SU-DHL-6 (cell line): ENCODE measurements around the gene RNF126.

ENCODE experiments used
- H2AFZ ChIP-seq: fragments of 200-600 bp; sonication (generic); 2 replicates; pipeline ENCODE4 v1.6.1; 2014; ENCODE audit warnings: low read depth, mild to moderate bottlenecking, moderate library complexity, mixed read lengths, antibody characterized with exemption, low read length; ENCODE audit not compliant: severe bottlenecking
- H3F3A ChIP-seq: fragments of 200-600 bp; shearing (Covaris generic); 2 replicates; pipeline ENCODE4 v1.6.0; 2016; ENCODE audit warnings: antibody characterized with exemption, mild to moderate bottlenecking; ENCODE audit not compliant: insufficient read depth
- H3K27ac ChIP-seq: fragments of 200-600 bp; sonication (generic); 2 replicates; pipeline ENCODE4 v1.5.1; 2016; ENCODE audit warnings: low read depth, mild to moderate bottlenecking, low read length, moderate library complexity, mixed read lengths
- H3K27me3 ChIP-seq: fragments of 200-600 bp; sonication (generic), shearing (Covaris generic); 2 replicates; pipeline ENCODE4 v1.6.0; 2014; ENCODE audit warnings: mild to moderate bottlenecking, low read length
- H3K36me3 ChIP-seq: fragments of 200-600 bp; sonication (generic); 2 replicates; pipeline ENCODE4 v1.6.1; 2014; ENCODE audit warnings: mild to moderate bottlenecking, low read length, mixed read lengths
- H3K4me2 ChIP-seq: fragments of 300-600, 200-600 bp; shearing (Covaris generic), sonication (generic); 2 replicates; pipeline ENCODE4 v1.6.0; 2014; ENCODE audit warnings: low read length, low read depth, mild to moderate bottlenecking; ENCODE audit not compliant: poor library complexity, severe bottlenecking
- H3K4me3 ChIP-seq: fragments of 200-600 bp; sonication (generic); 2 replicates; pipeline ENCODE4 v1.5.1; 2014; ENCODE audit warnings: antibody characterized with exemption, low read length, mild to moderate bottlenecking, mixed read lengths; ENCODE audit not compliant: insufficient read depth, poor library complexity, severe bottlenecking
- H3K79me2 ChIP-seq: fragments of 200-600 bp; sonication (generic); 2 replicates; pipeline ENCODE4 v1.6.1; 2014; ENCODE audit warnings: mild to moderate bottlenecking, low read length, moderate library complexity; ENCODE audit not compliant: insufficient read depth
- H3K9ac ChIP-seq: fragments of 200-600 bp; sonication (generic); 2 replicates; pipeline ENCODE4 v1.7.0; 2014; ENCODE audit warnings: mild to moderate bottlenecking, low read length
- H3K9me2 ChIP-seq: fragments of 200-600 bp; sonication (generic); replicated peaks from 2 replicates; pipeline ENCODE4 v1.6.1; 2014; ENCODE audit warnings: low read length; ENCODE audit not compliant: insufficient read depth
- H3K9me3 ChIP-seq: fragments of 200-600 bp; sonication (generic); 2 replicates; pipeline ENCODE4 v1.6.1; 2014; ENCODE audit warnings: low read length, mixed read lengths; ENCODE audit not compliant: insufficient read depth
- H4K20me1 ChIP-seq: fragments of 200-600 bp; sonication (generic); 2 replicates; pipeline ENCODE4 v1.6.1; 2014; ENCODE audit warnings: low read depth, mild to moderate bottlenecking, antibody characterized with exemption, low read length, moderate library complexity, mixed read lengths
- CTCF ChIP-seq: fragments of 200-600 bp; sonication (generic); IDR thresholded peaks from one replicate; pipeline ENCODE4 v1.5.1; 2017; ENCODE audit warnings: antibody characterized with exemption, mild to moderate bottlenecking, low read length, moderate library complexity; ENCODE audit not compliant: insufficient read depth, poor library complexity, severe bottlenecking
- EZH2phosphoT487 ChIP-seq: fragments of 200-600 bp; sonication (generic), shearing (Covaris generic); conservative IDR thresholded peaks from 2 replicates; pipeline ENCODE4 v1.6.1; 2018; ENCODE audit warnings: mild to moderate bottlenecking, antibody characterized with exemption, low read length, moderate library complexity, mixed read lengths

RNF126 gene

GRCh38 chr19:623974-624373, 39.0 kb downstream of the RNF126 start:
- H3K27me3 ChIP-seq: no peaks in the 10 kb centered on the region
- H4K20me1 ChIP-seq: no peaks in the 10 kb centered on the region
- H3K27ac ChIP-seq: no peak overlapping the region
- no peak overlapping the region for H2AFZ ChIP-seq
- TF ChIP-seq CTCF (no peak), EZH2phosphoT487 (no peak)
- no peaks in the 10 kb centered on the region for H3F3A ChIP-seq
- H3K79me2 ChIP-seq: no peaks in the 10 kb centered on the region
- H3K9ac ChIP-seq: no peak overlapping the region
- H3K4me2 ChIP-seq: no peak overlapping the region
- H3K9me3 ChIP-seq: no peaks in the 10 kb centered on the region
- peaks cover 2% of the 10 kb centered on the region; the same call in 1 of the 2 replicates for H3K36me3 ChIP-seq
- no peaks in the 10 kb centered on the region for H3K9me2 ChIP-seq
- H3K4me3 ChIP-seq: no peak overlapping the region

GRCh38 chr19:623175-623916, 39.7 kb downstream of the RNF126 start:
- H3K36me3 ChIP-seq: peaks cover under 1% of the 10 kb centered on the region; the same call in 1 of the 2 replicates
- TF ChIP-seq CTCF: no peak
- no peak for TF ChIP-seq EZH2phosphoT487
- no peaks in the 10 kb centered on the region for H3K79me2 ChIP-seq
- H4K20me1 ChIP-seq: no peaks in the 10 kb centered on the region
- H3K4me3 ChIP-seq: no peak overlapping the region
- no peak overlapping the region for H2AFZ ChIP-seq
- H3K9ac ChIP-seq: no peak overlapping the region
- H3F3A ChIP-seq: no peaks in the 10 kb centered on the region
- no peaks in the 10 kb centered on the region for H3K9me2 ChIP-seq
- no peaks in the 10 kb centered on the region for H3K27me3 ChIP-seq
- H3K9me3 ChIP-seq: no peaks in the 10 kb centered on the region
- H3K4me2 ChIP-seq: no peak overlapping the region
- H3K27ac ChIP-seq: no peak overlapping the region

- Histone ChIP-seq H3K9me2 (no peaks in the 10 kb centered on the region), H3K4me3 (no peak overlapping the region), H3K36me3 (no peaks in the 10 kb centered on the region), H3K9me3 (no peaks in the 10 kb centered on the region), H3K27ac (no peak overlapping the region), H3F3A (no peaks in the 10 kb centered on the region), H3K9ac (no peak overlapping the region), H3K27me3 (no peaks in the 10 kb centered on the region), H3K4me2 (no peak overlapping the region), H4K20me1 (no peaks in the 10 kb centered on the region), H2AFZ (no peak overlapping the region), H3K79me2 (no peaks in the 10 kb centered on the region)
- TF ChIP-seq EZH2phosphoT487: no peak
- no peak for TF ChIP-seq CTCF
Measured at GRCh38 chr19:622666-623065, 40.3 kb downstream of the RNF126 start.
